GM18870 (cell line): ENCODE data around the gene CFL1.

Source experiments
- ATAC-seq: cut with Tn5 transposase; IDR thresholded peaks from one replicate; pipeline ENCODE4 v1.9.1; 2021; ENCODE audit warnings: moderate library complexity; ENCODE audit not compliant: unreplicated experiment

CFL1 gene

GRCh38 chr11:65870706-65871681 is 13.0 kb upstream of the CFL1 start:
- no peak for ATAC-seq

- ATAC-seq, result no peak
Observed at GRCh38 chr11:65870307-65870658, 12.3 kb upstream of the CFL1 start.

- ATAC-seq, result no peak
Observed at GRCh38 chr11:65869643-65870306, 11.8 kb upstream of the CFL1 start.

GRCh38 chr11:65868907-65869306 is 10.9 kb upstream of the CFL1 start:
- no peak for ATAC-seq

- ATAC-seq, result no peak
Observed at GRCh38 chr11:65868076-65868667, 10.2 kb upstream of the CFL1 start.

GRCh38 chr11:65867284-65868071 is 9.5 kb upstream of the CFL1 start:
- ATAC-seq, result no peak

GRCh38 chr11:65866509-65867283 is 8.7 kb upstream of the CFL1 start:
- ATAC-seq, result no peak

- no peak for ATAC-seq
Observed at GRCh38 chr11:65865550-65866172, 7.7 kb upstream of the CFL1 start.

- ATAC-seq, result no peak
Observed at GRCh38 chr11:65864706-65865471, 6.9 kb upstream of the CFL1 start.

GRCh38 chr11:65863889-65864705 is 6.1 kb upstream of the CFL1 start:
- no peak for ATAC-seq

- no peak for ATAC-seq
Observed at GRCh38 chr11:65862941-65863888, 5.2 kb upstream of the CFL1 start.

- no peak for ATAC-seq
Observed at GRCh38 chr11:65862191-65862735, 4.3 kb upstream of the CFL1 start.

- ATAC-seq, result no peak
Observed at GRCh38 chr11:65861533-65862183, 3.7 kb upstream of the CFL1 start.

GRCh38 chr11:65861165-65861505 is 3.2 kb upstream of the CFL1 start:
- ATAC-seq, result no peak

GRCh38 chr11:65860278-65861164 is 2.5 kb upstream of the CFL1 start, which contains the start of gene MUS81:
Gene MUS81, plus strand, starts transcription at chr11:65860433. Its CDS starts 321 bp downstream, at chr11:65860754.
- ATAC-seq, result no peak
